Duodenal mucosa (tissue), 2 donors: ENCODE data around the gene DHRS11.

Experiments used
- H3K27ac ChIP-seq: one replicate; pipeline ENCODE4 v1.7.0; 2013; ENCODE audit warnings: low read depth, low read length
- H3K27me3 ChIP-seq, 2 donors: one replicate each; pipeline ENCODE4 v1.7.0; 2013; ENCODE audit warnings: low read length in 2 of 2, control low read depth in 1 of 2; ENCODE audit not compliant: insufficient read depth in 2 of 2, control insufficient read depth in 1 of 2
- H3K36me3 ChIP-seq, 2 donors: one replicate each; pipeline ENCODE4 v1.7.0; 2013; ENCODE audit warnings: low read length in 2 of 2, control low read depth in 1 of 2; ENCODE audit not compliant: insufficient read depth in 2 of 2, control insufficient read depth in 1 of 2
- H3K4me1 ChIP-seq, 2 donors: one replicate each; pipeline ENCODE4 v1.7.0; 2013; ENCODE audit warnings: low read length in 2 of 2, control low read depth in 1 of 2; ENCODE audit not compliant: insufficient read depth in 2 of 2, control insufficient read depth in 1 of 2
- H3K4me3 ChIP-seq, 2 donors: one replicate each; pipeline ENCODE4 v1.7.0; 2013; ENCODE audit warnings: low read length in 2 of 2, low read depth in 1 of 2
- H3K9ac ChIP-seq, 2 donors: one replicate each; pipeline ENCODE4 v1.7.0; 2013; ENCODE audit warnings: low read length in 2 of 2, low read depth in 1 of 2
- H3K9me3 ChIP-seq, 2 donors: one replicate each; pipeline ENCODE4 v1.7.0; 2013; ENCODE audit warnings: low read length in 2 of 2, control low read depth in 1 of 2; ENCODE audit not compliant: control insufficient read depth in 1 of 2

The DHRS11 gene

GRCh38 chr17:36645422-36645821 is 53.7 kb downstream of the DHRS11 start:
- peaks cover 8 to 9% of the 10 kb centered on the region in 2 donors for H3K4me1 ChIP-seq
- no peaks in the 10 kb centered on the region for H3K9me3 ChIP-seq
- H3K36me3 ChIP-seq = no peaks in the 10 kb centered on the region
- no peak overlapping the region for H3K27ac ChIP-seq
- H3K27me3 ChIP-seq = peaks cover 49 to 50% of the 10 kb centered on the region in 2 donors
- H3K9ac ChIP-seq = no peak overlapping the region
- no peak overlapping the region for H3K4me3 ChIP-seq

DNA sequence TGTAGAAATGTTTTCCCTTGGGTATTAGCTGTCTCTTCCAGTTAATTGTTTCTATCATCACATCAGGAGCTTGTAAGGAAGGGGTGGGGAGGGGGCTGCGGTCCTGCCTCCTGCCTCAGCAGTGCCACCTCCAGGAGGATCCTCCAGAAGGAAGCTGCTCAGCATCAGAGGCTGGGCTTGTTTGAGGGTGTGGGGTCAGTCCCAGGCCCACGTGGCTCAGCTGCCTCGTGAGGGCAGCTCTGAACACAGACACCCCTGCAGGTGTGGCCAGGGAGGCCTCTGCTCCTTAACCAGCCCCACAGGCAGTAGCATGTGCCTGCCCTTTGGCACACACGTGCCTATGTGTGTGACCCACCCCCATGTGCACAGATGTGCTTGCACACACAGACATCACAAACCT is 56.0 kb downstream of the DHRS11 start:
- H3K27me3 ChIP-seq = peaks cover 29% of the 10 kb centered on the region in 2 donors
- H3K4me3 ChIP-seq = no peak overlapping the region
- H3K4me1 ChIP-seq = peaks cover 3 to 4% of the 10 kb centered on the region in 2 donors
- H3K36me3 ChIP-seq = no peaks in the 10 kb centered on the region
- no peak overlapping the region for H3K9ac ChIP-seq
- no peak overlapping the region for H3K27ac ChIP-seq
- H3K9me3 ChIP-seq = no peaks in the 10 kb centered on the region

- peaks cover 11 to 13% of the 10 kb centered on the region in 2 donors for H3K27me3 ChIP-seq
- H3K9me3 ChIP-seq = no peaks in the 10 kb centered on the region
- no peaks in the 10 kb centered on the region for H3K36me3 ChIP-seq
- H3K4me3 ChIP-seq = no peak overlapping the region
- no peak overlapping the region for H3K27ac ChIP-seq
- H3K4me1 ChIP-seq = peaks cover 11 to 12% of the 10 kb centered on the region in 2 donors
- H3K9ac ChIP-seq = no peak overlapping the region
Measured at GRCh38 chr17:36650096-36650775, 58.6 kb downstream of the DHRS11 start.
